GM19023 (cell line): Measurements from ENCODE around the gene NRF1.

Experiments
- ATAC-seq: cut with Tn5 transposase; IDR thresholded peaks from one replicate; pipeline ENCODE4 v1.9.1; 2021; ENCODE audit warnings: mild to moderate bottlenecking, moderate library complexity; ENCODE audit not compliant: unreplicated experiment

NRF1 gene

GRCh38 chr7:129797214-129797789 is 185.8 kb downstream of the NRF1 start:
- no peak for ATAC-seq

GRCh38 chr7:129798616-129799349 is 187.3 kb downstream of the NRF1 start:
- no peak for ATAC-seq

GRCh38 chr7:129799350-129799955 is 187.9 kb downstream of the NRF1 start:
- no peak for ATAC-seq

DNA sequence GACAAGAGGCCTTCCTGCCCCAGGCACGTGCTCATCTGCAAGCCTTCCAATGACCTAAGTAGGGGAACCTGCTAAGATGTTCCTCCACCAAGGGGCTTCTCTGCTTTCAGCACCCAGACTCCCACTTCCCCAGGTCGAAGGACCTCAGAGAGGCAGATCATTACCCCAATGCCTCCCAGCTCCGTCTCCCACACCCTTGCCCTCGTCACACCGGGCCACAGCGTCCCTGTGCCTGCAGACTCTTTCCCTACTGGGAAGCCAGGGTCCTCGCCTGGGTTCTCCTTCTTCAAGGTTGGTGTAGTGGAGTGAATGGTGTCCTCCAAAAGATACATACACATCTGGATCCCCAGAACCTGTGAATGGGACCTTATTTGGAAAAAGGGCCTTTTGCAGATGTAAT is 189.4 kb downstream of the NRF1 start:
- no peak for ATAC-seq

GRCh38 chr7:129801882-129802281 is 190.4 kb downstream of the NRF1 start:
- no peak for ATAC-seq

DNA sequence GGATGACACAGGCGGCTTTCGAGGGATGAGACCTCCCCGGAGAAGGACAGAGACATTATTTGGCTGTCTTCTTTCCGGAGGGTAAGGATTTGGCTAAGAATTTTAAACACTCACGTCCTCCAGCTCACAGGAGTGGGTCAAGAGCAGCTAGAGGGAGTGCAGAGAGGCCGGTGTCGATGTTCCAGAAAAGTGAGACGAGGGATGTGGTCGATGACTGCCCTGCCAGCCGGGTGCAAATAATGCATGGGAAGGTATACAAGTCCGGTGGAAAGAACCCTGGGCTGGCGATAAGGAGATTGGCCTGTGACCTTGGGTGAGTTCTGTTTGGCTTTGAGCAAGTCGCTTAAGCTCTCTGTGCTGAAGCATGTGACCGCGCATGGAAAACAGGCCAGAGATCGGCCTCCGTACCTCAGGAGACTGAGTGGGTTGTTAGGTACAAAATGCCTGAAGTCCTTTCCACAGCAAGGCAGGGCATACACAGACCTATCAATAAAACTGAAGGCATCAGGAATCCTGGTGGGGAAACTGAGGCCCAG is 192.1 kb downstream of the NRF1 start:
- ATAC-seq, result no peak

DNA sequence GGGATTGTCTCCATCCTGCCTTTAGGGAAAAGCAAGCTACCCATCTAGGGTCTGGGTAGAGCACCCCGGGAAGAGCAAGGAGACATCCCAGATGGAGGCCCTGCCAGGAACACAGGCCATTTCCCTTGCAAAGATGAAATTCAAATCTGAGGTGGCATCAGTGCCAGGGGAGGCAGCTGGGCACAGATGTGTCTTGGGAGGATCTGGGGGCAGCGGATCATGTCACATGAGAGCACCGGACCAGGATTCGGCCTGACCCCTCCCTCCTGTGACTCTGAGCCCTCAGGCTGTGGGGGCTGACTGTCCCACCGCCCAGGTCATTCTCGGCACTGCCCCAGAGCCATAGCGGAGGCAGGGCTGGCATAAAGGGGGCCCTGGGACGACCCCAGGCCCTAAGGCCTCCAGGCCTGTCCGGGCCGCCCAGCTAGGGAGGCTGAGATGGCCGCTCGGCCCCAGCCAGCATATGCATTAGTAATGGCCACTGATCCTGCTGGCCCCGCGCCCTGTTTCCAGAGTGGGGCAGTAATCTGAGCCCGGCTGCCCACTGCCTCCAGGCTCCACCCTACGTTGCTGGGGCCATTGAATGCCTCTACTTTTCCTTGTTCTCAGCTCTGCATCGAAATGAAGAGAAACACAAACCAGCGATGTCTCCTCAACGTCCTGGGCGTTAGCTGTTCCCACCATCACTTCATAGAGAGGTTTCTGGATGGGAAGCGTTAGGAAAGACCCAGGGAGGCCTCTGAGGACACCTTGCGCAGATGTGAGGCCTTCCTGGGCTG is 192.8 kb downstream of the NRF1 start:
- no peak for ATAC-seq

DNA sequence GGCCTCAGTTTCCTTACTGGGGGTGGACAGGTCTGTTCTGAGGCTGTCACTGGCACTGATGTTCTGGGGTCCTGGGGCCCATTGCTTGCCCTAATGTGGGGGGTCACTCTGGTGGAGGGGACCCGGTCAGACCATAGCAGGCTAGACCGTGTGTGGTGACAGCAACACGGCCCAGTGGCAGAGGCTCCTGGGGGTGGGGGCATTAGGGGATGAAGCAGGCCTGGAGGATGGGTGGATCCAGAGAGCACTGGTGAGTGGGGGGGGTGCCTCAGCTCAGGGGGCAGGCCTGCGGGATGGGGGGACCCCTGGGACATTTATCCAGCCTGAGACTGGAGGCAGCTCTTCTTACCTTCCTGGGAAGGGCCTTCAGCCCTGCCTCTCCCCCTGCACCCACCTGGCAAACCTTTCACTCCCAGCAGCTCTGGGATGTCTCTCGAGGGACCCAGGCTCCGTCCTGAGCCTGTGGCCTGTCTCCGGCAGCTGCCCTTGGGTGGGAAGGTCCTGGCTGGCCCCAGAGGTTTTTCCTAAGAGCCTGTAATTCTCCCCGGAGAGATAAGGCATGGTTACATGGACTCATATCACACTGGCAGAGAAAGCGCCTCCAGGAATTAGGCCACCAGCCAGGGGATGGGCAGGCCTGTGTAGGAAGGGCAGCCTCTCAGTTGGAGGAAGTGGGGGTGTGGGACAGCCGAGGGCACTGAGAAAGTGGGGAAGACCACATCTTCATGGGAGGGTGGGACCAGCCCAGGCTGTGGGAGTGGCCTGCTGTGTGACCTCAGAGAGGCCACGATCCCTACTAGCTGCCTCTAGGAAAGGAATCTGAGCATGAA is 193.6 kb downstream of the NRF1 start:
- no peak for ATAC-seq
